ENCODE measurements around the gene LRRC27.

GRCh38 chr10:132319853-132320653 is 11.9 kb upstream of the LRRC27 start:
- TF ChIP-seq RARB (CRISPR knock-in tag; IDR thresholded peaks at IDR 0.05): no peak
- TF ChIP-seq PATZ1 (CRISPR knock-in tag; IDR thresholded peaks at IDR 0.05; ENCODE audit: borderline replicate concordance): no peak
- TF ChIP-seq BACH2 (CRISPR knock-in tag; IDR thresholded peaks at IDR 0.05; ENCODE audit: borderline replicate concordance): no peak
- no peak for TF ChIP-seq POU6F1 (CRISPR knock-in tag; IDR thresholded peaks at IDR 0.05; ENCODE audit: borderline replicate concordance, low read depth)
